Measurements from ENCODE around the gene MESP2. TPM values are rescaled to one million over a fixed set of nuclear protein-coding genes. Genes with fewer than 3 reads are reported as not detected.
A peak's percentile ranks its signal among the peaks of the same experiment; 100 is the strongest.

Gene MESP2
- total RNA-seq, 4 donors from 2014 or later, result 0.45 to 1.1 TPM; not detected in 2

DNA sequence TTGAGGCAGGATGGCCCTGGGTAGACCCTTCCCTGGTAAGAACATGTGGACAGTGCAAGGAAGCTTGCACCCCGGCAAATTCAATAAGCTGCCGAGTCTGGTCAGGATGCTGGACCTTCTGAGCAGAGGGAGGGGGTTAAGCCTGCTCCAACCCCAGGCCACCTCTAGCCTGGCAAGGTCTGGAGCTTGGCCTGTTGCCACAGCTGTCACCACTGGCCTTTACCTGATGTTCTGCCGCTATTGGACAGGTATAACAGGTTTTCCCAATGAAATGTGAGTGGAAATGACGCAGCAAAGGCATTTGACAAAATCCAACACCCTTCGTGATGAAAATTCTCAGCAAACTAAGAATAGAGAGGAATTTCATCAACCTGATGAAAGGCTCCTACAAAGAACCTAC, 24.4 kb upstream of the MESP2 start:
- DNase-seq (ENCODE audit: low spot score in 2 of 2), result no peak
- TF ChIP-seq POLR2A (IDR thresholded peaks at IDR 0.05), result no peak
- TF ChIP-seq, protein P1, sequence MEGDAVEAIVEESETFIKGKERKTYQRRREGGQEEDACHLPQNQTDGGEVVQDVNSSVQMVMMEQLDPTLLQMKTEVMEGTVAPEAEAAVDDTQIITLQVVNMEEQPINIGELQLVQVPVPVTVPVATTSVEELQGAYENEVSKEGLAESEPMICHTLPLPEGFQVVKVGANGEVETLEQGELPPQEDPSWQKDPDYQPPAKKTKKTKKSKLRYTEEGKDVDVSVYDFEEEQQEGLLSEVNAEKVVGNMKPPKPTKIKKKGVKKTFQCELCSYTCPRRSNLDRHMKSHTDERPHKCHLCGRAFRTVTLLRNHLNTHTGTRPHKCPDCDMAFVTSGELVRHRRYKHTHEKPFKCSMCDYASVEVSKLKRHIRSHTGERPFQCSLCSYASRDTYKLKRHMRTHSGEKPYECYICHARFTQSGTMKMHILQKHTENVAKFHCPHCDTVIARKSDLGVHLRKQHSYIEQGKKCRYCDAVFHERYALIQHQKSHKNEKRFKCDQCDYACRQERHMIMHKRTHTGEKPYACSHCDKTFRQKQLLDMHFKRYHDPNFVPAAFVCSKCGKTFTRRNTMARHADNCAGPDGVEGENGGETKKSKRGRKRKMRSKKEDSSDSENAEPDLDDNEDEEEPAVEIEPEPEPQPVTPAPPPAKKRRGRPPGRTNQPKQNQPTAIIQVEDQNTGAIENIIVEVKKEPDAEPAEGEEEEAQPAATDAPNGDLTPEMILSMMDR (IDR thresholded peaks at IDR 0.05), result no peak
- H3K4me3 ChIP-seq (ENCODE audit: low read depth, poor library complexity, severe bottlenecking), result no peak overlapping the region
- 64 to 81% methylated on average over 5 of the region's 5 CpGs for WGBS, 2 donors
- intact Hi-C loops (cut with DNase I; ENCODE audit: low total_unique reads), result no loop called here

DNA sequence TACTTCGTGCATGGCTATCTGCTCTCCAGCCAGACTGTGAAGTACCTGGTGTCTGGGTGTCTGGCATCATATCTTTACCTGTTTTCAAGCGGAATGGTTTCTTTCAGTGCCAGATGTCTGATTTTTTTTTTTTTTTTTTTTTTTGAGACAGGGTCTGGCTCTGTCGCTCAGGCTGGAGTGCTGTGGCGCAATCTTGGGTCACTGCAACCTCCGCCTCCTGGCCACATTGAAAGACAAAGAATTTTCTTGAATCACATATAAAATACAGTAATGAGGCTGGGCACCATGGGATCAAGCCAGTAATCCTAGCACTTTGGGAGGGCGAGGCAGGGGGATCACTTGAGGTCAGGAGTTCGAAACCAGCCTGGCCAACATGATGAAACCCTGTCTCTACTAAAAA, 22.3 kb upstream of the MESP2 start:
- intact Hi-C loops (cut with DNase I; ENCODE audit: low total_unique reads), result no loop called here
- no peak for DNase-seq (ENCODE audit: low spot score in 2 of 2)
- H3K4me3 ChIP-seq (ENCODE audit: low read depth, poor library complexity, severe bottlenecking), result no peak overlapping the region
- 82 to 90% methylated on average over 7 of the region's 7 CpGs for WGBS, 2 donors
- no peak for TF ChIP-seq POLR2A (IDR thresholded peaks at IDR 0.05)
- TF ChIP-seq, protein P1 (IDR thresholded peaks at IDR 0.05), result no peak

DNA sequence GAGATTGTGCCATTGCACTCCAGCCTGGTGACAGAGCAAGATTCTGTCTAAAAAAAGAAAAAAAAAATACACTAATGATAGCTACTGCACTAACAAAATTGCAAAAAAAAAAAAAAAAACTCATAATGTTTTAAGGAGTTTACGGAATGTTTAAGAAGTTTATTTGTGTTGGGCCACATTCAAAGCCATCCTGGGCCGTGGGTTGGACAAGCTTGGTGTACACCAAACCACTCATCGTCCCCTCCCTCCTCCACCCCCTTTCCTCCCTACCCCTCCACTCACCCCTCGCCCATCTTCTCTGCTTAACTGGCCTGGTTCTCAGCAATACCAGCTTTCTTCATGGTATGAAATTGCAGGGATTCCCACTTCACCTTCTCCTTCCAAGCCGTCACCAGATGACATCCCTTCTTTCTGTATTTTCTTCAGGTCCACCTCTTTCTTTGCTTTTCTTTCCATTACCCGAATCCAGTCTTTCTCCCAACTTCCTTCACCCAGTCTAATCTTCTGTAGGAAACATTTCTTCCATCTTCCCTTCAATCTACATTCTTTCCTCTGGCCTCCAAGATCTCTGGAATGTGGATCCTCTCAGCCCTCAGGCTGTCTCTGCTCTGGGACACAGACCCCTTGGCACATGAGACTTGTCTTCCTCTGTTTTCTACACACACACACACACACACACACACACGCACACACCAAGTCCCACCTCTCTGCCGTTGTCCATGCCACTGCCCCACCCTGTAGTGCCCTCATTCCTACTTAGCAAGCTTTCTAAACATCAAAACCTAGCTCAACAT, 21.6 kb upstream of the MESP2 start:
- no peak for DNase-seq (ENCODE audit: low spot score in 2 of 2)
- H3K4me3 ChIP-seq (ENCODE audit: low read depth, poor library complexity, severe bottlenecking), result no peak overlapping the region
- no peak for TF ChIP-seq POLR2A (IDR thresholded peaks at IDR 0.05)
- intact Hi-C loops (cut with DNase I; ENCODE audit: low total_unique reads), result no loop called here
- WGBS, 2 donors, result 70 to 81% methylated on average over 8 of the region's 8 CpGs

DNA sequence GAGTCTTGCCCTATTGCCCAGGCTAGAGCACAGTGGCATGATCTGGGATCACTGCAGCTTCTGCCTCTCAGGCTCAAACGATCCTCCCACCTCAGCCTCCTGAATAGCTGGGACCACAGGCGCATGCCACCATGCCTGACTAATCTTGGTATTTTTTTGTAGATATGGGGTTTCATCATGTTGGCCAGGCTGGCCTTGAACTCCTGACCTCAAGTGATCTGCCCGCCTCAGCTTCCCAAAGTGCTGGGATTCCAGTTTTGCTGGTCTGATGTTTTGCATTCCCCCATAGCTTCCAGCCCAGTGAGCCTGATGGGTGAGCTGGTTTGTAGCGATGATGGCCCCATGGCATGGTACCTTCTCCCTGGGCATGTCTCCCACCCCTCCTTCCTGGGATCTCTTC, 20.4 kb upstream of the MESP2 start:
- TF ChIP-seq, protein P1 (IDR thresholded peaks at IDR 0.05), result no peak
- TF ChIP-seq POLR2A (IDR thresholded peaks at IDR 0.05), result no peak
- no peak overlapping the region for H3K4me3 ChIP-seq (ENCODE audit: low read depth, poor library complexity, severe bottlenecking)
- intact Hi-C loops (cut with DNase I; ENCODE audit: low total_unique reads), result no loop called here
- 79 to 96% methylated on average over 4 of the region's 4 CpGs for WGBS, 2 donors
- DNase-seq (ENCODE audit: low spot score in 2 of 2), result no peak

DNA sequence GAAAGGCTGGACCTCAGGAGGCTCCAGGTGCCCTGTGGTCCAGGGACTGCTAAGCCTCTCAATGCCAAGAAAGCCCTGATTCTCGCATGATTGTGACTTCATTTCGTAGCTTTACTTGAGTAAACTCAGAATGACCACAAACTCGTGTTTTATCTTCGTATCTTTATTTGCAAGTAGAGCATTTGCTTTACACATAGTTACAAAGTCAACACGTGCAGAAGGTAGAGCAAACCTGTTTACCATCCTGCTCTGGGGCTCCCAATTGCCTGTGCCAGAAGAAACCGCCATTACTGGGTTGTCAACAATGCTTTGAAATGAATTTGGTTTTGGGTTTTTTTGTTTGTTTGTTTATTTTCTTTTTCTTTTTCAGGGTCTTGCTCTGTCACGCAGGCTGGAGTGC, 19.2 kb upstream of the MESP2 start:
- DNase-seq (ENCODE audit: low spot score in 2 of 2), result no peak
- no peak overlapping the region for H3K4me3 ChIP-seq (ENCODE audit: low read depth, poor library complexity, severe bottlenecking)
- intact Hi-C loops (cut with DNase I; ENCODE audit: low total_unique reads), result no loop called here

DNA sequence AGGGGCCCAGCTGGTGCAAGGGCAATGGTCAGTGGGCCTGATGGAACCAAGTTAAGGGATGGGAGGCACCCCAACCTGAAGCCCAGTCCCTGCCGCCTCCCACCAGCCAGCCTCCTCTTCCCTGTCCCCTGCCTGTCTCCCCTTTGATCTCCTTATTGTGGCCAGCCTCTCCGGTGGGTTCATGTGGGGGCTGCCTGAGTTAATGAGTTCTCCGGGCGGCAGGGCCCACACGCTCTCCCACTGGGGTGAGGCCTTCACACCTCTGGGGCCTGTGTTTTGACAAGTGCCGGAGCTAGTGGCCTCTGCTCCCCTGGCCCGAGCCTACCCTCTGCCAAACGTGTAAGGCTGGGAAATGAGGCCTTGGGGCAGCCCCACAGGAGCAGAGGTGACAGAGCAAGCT, 17.8 kb upstream of the MESP2 start:
- peak in 1 of 2 donors; percentile 84 for DNase-seq (ENCODE audit: low spot score in 2 of 2)
- intact Hi-C loops (cut with DNase I; ENCODE audit: low total_unique reads), result no loop called here
- H3K4me3 ChIP-seq (ENCODE audit: low read depth, poor library complexity, severe bottlenecking), result no peak overlapping the region
- whole genome bisulfite sequencing, 2 donors, result 91 to 93% methylated on average over 8 of the region's 8 CpGs
- TF ChIP-seq, protein P1 (IDR thresholded peaks at IDR 0.05), result no peak
- TF ChIP-seq POLR2A (IDR thresholded peaks at IDR 0.05), result no peak

More for the DNA sequence above, 19.2 kb upstream of the MESP2 start:
- WGBS, 2 donors, result 75% methylated on average over 7 of the region's 7 CpGs
- TF ChIP-seq, protein P1 (IDR thresholded peaks at IDR 0.05), result no peak
- no peak for TF ChIP-seq POLR2A (IDR thresholded peaks at IDR 0.05)
